Osteoblast (primary cell): ENCODE measurements around the gene CDKAL1. TPM values are rescaled to one million over a fixed set of nuclear protein-coding genes. Genes with fewer than 3 reads are reported as not detected.

Experiments used
- DNase-seq: peaks from one replicate; pipeline ENCODE4 v3.0.0; 2011; ENCODE audit warnings: low spot score, mixed read lengths; ENCODE audit not compliant: insufficient read length; ENCODE audit errors: missing footprints
- H2AFZ ChIP-seq: 2 replicates; pipeline ENCODE4 v1.6.0; 2011; ENCODE audit warnings: mild to moderate bottlenecking, low read length
- H3K27ac ChIP-seq: 2 replicates; pipeline ENCODE4 v1.5.1; 2011; ENCODE audit warnings: mild to moderate bottlenecking, low read depth, low read length, moderate library complexity
- H3K27me3 ChIP-seq: 2 replicates; pipeline ENCODE4 v1.6.0; 2012; ENCODE audit warnings: mild to moderate bottlenecking, control low read depth, inconsistent platforms, low read length, moderate library complexity; ENCODE audit not compliant: insufficient read depth
- H3K36me3 ChIP-seq: 2 replicates; pipeline ENCODE4 v1.5.1; 2011; ENCODE audit warnings: mild to moderate bottlenecking, low read length, control low read depth, moderate library complexity; ENCODE audit not compliant: insufficient read depth
- H3K4me1 ChIP-seq: 2 replicates; pipeline ENCODE4 v1.5.1; 2011; ENCODE audit warnings: mild to moderate bottlenecking, low read length, control low read depth, moderate library complexity; ENCODE audit not compliant: insufficient read depth
- H3K4me2 ChIP-seq: 2 replicates; pipeline ENCODE4 v1.6.0; 2011; ENCODE audit warnings: mild to moderate bottlenecking, low read length; ENCODE audit not compliant: insufficient read depth
- H3K4me3 ChIP-seq: fragments of 200-600 bp; sonication (generic); 3 replicates; pipeline ENCODE4 v1.5.1; 2012; ENCODE audit warnings: mild to moderate bottlenecking, low read length, inconsistent platforms; ENCODE audit not compliant: insufficient read depth
- H3K79me2 ChIP-seq: 2 replicates; pipeline ENCODE4 v1.6.0; 2012; ENCODE audit warnings: mild to moderate bottlenecking, low read length, control low read depth, inconsistent platforms; ENCODE audit not compliant: insufficient read depth
- H3K9me3 ChIP-seq: 2 replicates; pipeline ENCODE4 v1.5.1; 2011; ENCODE audit warnings: low read depth, low read length, control low read depth
- H4K20me1 ChIP-seq: 2 replicates; pipeline ENCODE4 v1.6.0; 2012; ENCODE audit warnings: mild to moderate bottlenecking, low read length, control low read depth; ENCODE audit not compliant: insufficient read depth
- CTCF ChIP-seq: IDR thresholded peaks from 2 replicates; pipeline ENCODE4 v1.5.1; 2011; ENCODE audit warnings: mild to moderate bottlenecking, low read depth, low read length, moderate library complexity; ENCODE audit errors: extremely low read depth
- total RNA-seq: library from RNA; depleted of rRNA; stranded (reverse); fragments of >200 nt; gene quantifications from 2 replicates; pipeline ENCODE4 v1.2.3, GENCODE V29; 2012

The CDKAL1 gene
- total RNA-seq, 1 donor: 18.5 TPM

DNA sequence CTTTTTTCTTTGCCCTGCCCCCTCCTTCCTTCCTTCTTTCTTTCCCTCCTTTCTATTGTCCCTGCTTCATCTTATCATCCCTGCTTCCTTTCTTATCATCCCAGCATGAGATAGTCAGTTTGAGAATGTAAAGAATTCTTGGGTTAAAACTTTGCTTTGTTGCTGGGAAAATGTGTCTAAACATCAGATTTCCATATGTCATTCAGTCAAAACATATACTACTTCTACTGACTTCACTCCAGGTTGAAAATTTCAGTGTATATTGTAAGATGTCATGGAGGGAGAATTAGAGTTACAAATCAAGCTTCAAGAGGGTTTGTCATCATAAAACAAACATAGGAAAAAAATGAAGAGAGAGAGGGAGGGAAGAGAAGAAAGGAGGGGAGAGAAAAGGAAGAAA is 700.9 kb downstream of the CDKAL1 start:
- no peak overlapping the region for H3K4me2 ChIP-seq
- TF ChIP-seq CTCF: no peak
- no peak overlapping the region for H3K27ac ChIP-seq
- no peaks in the 10 kb centered on the region for H3K36me3 ChIP-seq
- no peaks in the 10 kb centered on the region for H3K9me3 ChIP-seq
- no peaks in the 10 kb centered on the region for H3K79me2 ChIP-seq
- DNase-seq: no peak
- H3K27me3 ChIP-seq: no peaks in the 10 kb centered on the region
- H3K4me1 ChIP-seq: no peaks in the 10 kb centered on the region
- no peaks in the 10 kb centered on the region for H4K20me1 ChIP-seq
- no peak overlapping the region for H3K4me3 ChIP-seq
- no peak overlapping the region for H2AFZ ChIP-seq

GRCh38 chr6:21238208-21238607 is 704.0 kb downstream of the CDKAL1 start:
- no peak for DNase-seq
- Histone ChIP-seq H3K27ac (no peak overlapping the region), H3K79me2 (no peaks in the 10 kb centered on the region), H3K27me3 (no peaks in the 10 kb centered on the region), H4K20me1 (no peaks in the 10 kb centered on the region), H3K4me3 (no peak overlapping the region), H2AFZ (no peak overlapping the region), H3K36me3 (no peaks in the 10 kb centered on the region), H3K9me3 (no peaks in the 10 kb centered on the region), H3K4me2 (no peak overlapping the region), H3K4me1 (no peaks in the 10 kb centered on the region)
- no peak for TF ChIP-seq CTCF

DNA sequence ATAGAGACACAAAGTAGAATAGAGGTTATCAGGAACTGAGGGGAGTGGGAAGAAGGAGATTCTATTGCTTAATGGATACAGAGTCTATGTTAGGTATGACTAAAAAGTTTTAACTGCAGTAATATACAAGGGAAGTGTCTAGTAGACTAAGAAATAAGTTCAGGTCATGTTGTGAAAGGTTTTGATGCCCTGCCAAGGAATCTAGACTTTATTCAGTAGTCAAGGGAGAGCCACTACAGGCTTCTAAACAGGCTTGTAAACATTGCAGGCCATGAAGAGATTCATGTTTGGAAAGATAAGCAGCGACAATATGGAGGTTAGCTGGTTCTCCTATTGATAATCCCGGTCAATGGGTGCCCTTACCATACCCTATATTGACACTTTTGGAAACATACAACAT is 706.5 kb downstream of the CDKAL1 start:
- H3K79me2 ChIP-seq: no peaks in the 10 kb centered on the region
- H2AFZ ChIP-seq: no peak overlapping the region
- H3K36me3 ChIP-seq: no peaks in the 10 kb centered on the region
- no peak overlapping the region for H3K4me3 ChIP-seq
- no peak overlapping the region for H3K27ac ChIP-seq
- DNase-seq: no peak
- H3K4me1 ChIP-seq: no peaks in the 10 kb centered on the region
- no peaks in the 10 kb centered on the region for H3K9me3 ChIP-seq
- no peak overlapping the region for H3K4me2 ChIP-seq
- H4K20me1 ChIP-seq: no peaks in the 10 kb centered on the region
- no peaks in the 10 kb centered on the region for H3K27me3 ChIP-seq
- no peak for TF ChIP-seq CTCF

GRCh38 chr6:21241231-21242130 is 707.2 kb downstream of the CDKAL1 start:
- H3K9me3 ChIP-seq: no peaks in the 10 kb centered on the region
- no peaks in the 10 kb centered on the region for H3K27me3 ChIP-seq
- H3K4me1 ChIP-seq: no peaks in the 10 kb centered on the region
- H3K4me2 ChIP-seq: no peak overlapping the region
- no peak for TF ChIP-seq CTCF
- H3K4me3 ChIP-seq: no peak overlapping the region
- no peaks in the 10 kb centered on the region for H3K79me2 ChIP-seq
- no peak for DNase-seq
- no peaks in the 10 kb centered on the region for H3K36me3 ChIP-seq
- H4K20me1 ChIP-seq: no peaks in the 10 kb centered on the region
- no peak overlapping the region for H3K27ac ChIP-seq
- H2AFZ ChIP-seq: no peak overlapping the region
